Measurements from ENCODE around the gene VCL.

VCL gene

GRCh38 chr10:74040200-74041126, 42.5 kb downstream of the VCL start:
- Histone ChIP-seq H3K9me3 (ENCODE audit: control insufficient read depth, low read length) (no peaks in the 10 kb centered on the region), H3K27me3 (ENCODE audit: control insufficient read depth in 1 of 2, insufficient read depth in 1 of 2, low read length in 2 of 2) (no peaks in the 10 kb centered on the region), H3K36me3 (ENCODE audit: control insufficient read depth in 1 of 2, insufficient read depth in 2 of 2, low read depth in 1 of 2, low read length in 2 of 2) (peaks cover 18 to 37% of the 10 kb centered on the region in 2 experiments), H2AK5ac (ENCODE audit: low read length, severe bottlenecking) (peak overlapping the region; percentile 59), H3K79me1 (replicated peaks; ENCODE audit: low read length, poor library complexity, severe bottlenecking) (peaks cover 2% of the 10 kb centered on the region), H3K4me3 (ENCODE audit: insufficient read depth in 1 of 2, low read depth in 1 of 2, low read length in 2 of 2) (peak overlapping the region in 1 of 2 experiments; percentile 45), H2BK15ac (ENCODE audit: low read depth, poor library complexity, severe bottlenecking) (no peak overlapping the region), H3K4ac (ENCODE audit: low read depth in 1 of 2, low read length in 2 of 2) (peak overlapping the region in 1 of 2 experiments; percentile 73), H3K4me2 (ENCODE audit: low read length, poor library complexity, severe bottlenecking) (no peak overlapping the region), H2AFZ (ENCODE audit: low read depth, low read length) (no peak overlapping the region), H3K23ac (ENCODE audit: low read length in 2 of 2) (no peak overlapping the region), H3K9ac (ENCODE audit: low read length) (peak overlapping the region; percentile 70), H3K14ac (ENCODE audit: low read length in 2 of 2) (no peak overlapping the region), H2BK120ac (ENCODE audit: low read depth, low read length) (no peak overlapping the region), H3K4me1 (ENCODE audit: control insufficient read depth, insufficient read depth, low read depth, low read length) (peaks cover 3% of the 10 kb centered on the region), H2BK5ac (ENCODE audit: low read depth, low read length, poor library complexity, severe bottlenecking) (no peak overlapping the region), H3K18ac (ENCODE audit: low read depth in 1 of 2, low read length in 2 of 2) (no peak overlapping the region), H4K8ac (ENCODE audit: low read length) (peak overlapping the region; percentile 41), H4K91ac (ENCODE audit: low read length) (no peak overlapping the region), H3K27ac (ENCODE audit: low read length, poor library complexity, severe bottlenecking) (no peak overlapping the region), H2BK12ac (ENCODE audit: low read length in 2 of 2) (no peak overlapping the region)
- WGBS: 98% methylated on average over 2 of the region's 3 CpGs
- DNase-seq: no peak

- WGBS: no CpG with 5 or more reads among the region's 2 CpGs
- H2BK5ac ChIP-seq (ENCODE audit: low read depth, low read length, poor library complexity, severe bottlenecking): no peak overlapping the region
- no peak overlapping the region for H3K4me2 ChIP-seq (ENCODE audit: low read length, poor library complexity, severe bottlenecking)
- no peak for DNase-seq
- H3K4me3 ChIP-seq (ENCODE audit: insufficient read depth in 1 of 2, low read depth in 1 of 2, low read length in 2 of 2): no peak overlapping the region
- no peak overlapping the region for H3K4ac ChIP-seq (ENCODE audit: low read depth in 1 of 2, low read length in 2 of 2)
- no peak overlapping the region for H3K14ac ChIP-seq (ENCODE audit: low read length in 2 of 2)
- H3K18ac ChIP-seq (ENCODE audit: low read depth in 1 of 2, low read length in 2 of 2): no peak overlapping the region
- H2BK120ac ChIP-seq (ENCODE audit: low read depth, low read length): no peak overlapping the region
- no peaks in the 10 kb centered on the region for H3K9me3 ChIP-seq (ENCODE audit: control insufficient read depth, low read length)
- H3K79me1 ChIP-seq (replicated peaks; ENCODE audit: low read length, poor library complexity, severe bottlenecking): peaks cover 2% of the 10 kb centered on the region
- peaks cover 14 to 36% of the 10 kb centered on the region in 2 experiments for H3K36me3 ChIP-seq (ENCODE audit: control insufficient read depth in 1 of 2, insufficient read depth in 2 of 2, low read depth in 1 of 2, low read length in 2 of 2)
- H4K8ac ChIP-seq (ENCODE audit: low read length): no peak overlapping the region
- H3K9ac ChIP-seq (ENCODE audit: low read length): no peak overlapping the region
- H3K23ac ChIP-seq (ENCODE audit: low read length in 2 of 2): no peak overlapping the region
- H2AFZ ChIP-seq (ENCODE audit: low read depth, low read length): no peak overlapping the region
- peaks cover 10% of the 10 kb centered on the region for H3K4me1 ChIP-seq (ENCODE audit: control insufficient read depth, insufficient read depth, low read depth, low read length)
- H2BK15ac ChIP-seq (ENCODE audit: low read depth, poor library complexity, severe bottlenecking): no peak overlapping the region
- no peak overlapping the region for H3K27ac ChIP-seq (ENCODE audit: low read length, poor library complexity, severe bottlenecking)
- no peak overlapping the region for H2BK12ac ChIP-seq (ENCODE audit: low read length in 2 of 2)
- H2AK5ac ChIP-seq (ENCODE audit: low read length, severe bottlenecking): no peak overlapping the region
- H4K91ac ChIP-seq (ENCODE audit: low read length): no peak overlapping the region
- H3K27me3 ChIP-seq (ENCODE audit: control insufficient read depth in 1 of 2, insufficient read depth in 1 of 2, low read length in 2 of 2): no peaks in the 10 kb centered on the region
These were observed 46.5 kb downstream of the VCL start for GRCh38 chr10:74044419-74044818.

- Histone ChIP-seq H3K27me3 (ENCODE audit: control insufficient read depth in 1 of 2, insufficient read depth in 1 of 2, low read length in 2 of 2) (no peaks in the 10 kb centered on the region), H2AFZ (ENCODE audit: low read depth, low read length) (no peak overlapping the region), H3K4ac (ENCODE audit: low read depth in 1 of 2, low read length in 2 of 2) (no peak overlapping the region), H3K9ac (ENCODE audit: low read length) (peak overlapping the region; percentile 65), H3K18ac (ENCODE audit: low read depth in 1 of 2, low read length in 2 of 2) (no peak overlapping the region), H3K9me3 (ENCODE audit: control insufficient read depth, low read length) (no peaks in the 10 kb centered on the region), H4K91ac (ENCODE audit: low read length) (no peak overlapping the region), H2BK120ac (ENCODE audit: low read depth, low read length) (no peak overlapping the region), H4K8ac (ENCODE audit: low read length) (no peak overlapping the region), H3K4me2 (ENCODE audit: low read length, poor library complexity, severe bottlenecking) (no peak overlapping the region), H3K23ac (ENCODE audit: low read length in 2 of 2) (no peak overlapping the region), H3K4me3 (ENCODE audit: insufficient read depth in 1 of 2, low read depth in 1 of 2, low read length in 2 of 2) (peak overlapping the region in 1 of 2 experiments; percentile 40), H2BK5ac (ENCODE audit: low read depth, low read length, poor library complexity, severe bottlenecking) (no peak overlapping the region), H3K14ac (ENCODE audit: low read length in 2 of 2) (no peak overlapping the region), H2BK12ac (ENCODE audit: low read length in 2 of 2) (no peak overlapping the region), H3K36me3 (ENCODE audit: control insufficient read depth in 1 of 2, insufficient read depth in 2 of 2, low read depth in 1 of 2, low read length in 2 of 2) (peaks cover 14 to 36% of the 10 kb centered on the region in 2 experiments), H2AK5ac (ENCODE audit: low read length, severe bottlenecking) (no peak overlapping the region), H2BK15ac (ENCODE audit: low read depth, poor library complexity, severe bottlenecking) (no peak overlapping the region), H3K4me1 (ENCODE audit: control insufficient read depth, insufficient read depth, low read depth, low read length) (peaks cover 14% of the 10 kb centered on the region), H3K27ac (ENCODE audit: low read length, poor library complexity, severe bottlenecking) (peak overlapping the region; percentile 59), H3K79me1 (replicated peaks; ENCODE audit: low read length, poor library complexity, severe bottlenecking) (peaks cover 2% of the 10 kb centered on the region)
- WGBS: 57% methylated on average over 1 of the region's 2 CpGs
- DNase-seq: peak; percentile 86
These were observed 49.4 kb downstream of the VCL start for GRCh38 chr10:74047304-74047703.

- no peak overlapping the region for H2BK5ac ChIP-seq (ENCODE audit: low read depth, low read length, poor library complexity, severe bottlenecking)
- no peak overlapping the region for H2BK12ac ChIP-seq (ENCODE audit: low read length in 2 of 2)
- no peak overlapping the region for H4K8ac ChIP-seq (ENCODE audit: low read length)
- H3K27ac ChIP-seq (ENCODE audit: low read length, poor library complexity, severe bottlenecking): peak overlapping the region; percentile 5
- H3K9ac ChIP-seq (ENCODE audit: low read length): peak overlapping the region; percentile 65
- H3K23ac ChIP-seq (ENCODE audit: low read length in 2 of 2): no peak overlapping the region
- no peaks in the 10 kb centered on the region for H3K27me3 ChIP-seq (ENCODE audit: control insufficient read depth in 1 of 2, insufficient read depth in 1 of 2, low read length in 2 of 2)
- H2BK15ac ChIP-seq (ENCODE audit: low read depth, poor library complexity, severe bottlenecking): no peak overlapping the region
- H2BK120ac ChIP-seq (ENCODE audit: low read depth, low read length): no peak overlapping the region
- H3K9me3 ChIP-seq (ENCODE audit: control insufficient read depth, low read length): no peaks in the 10 kb centered on the region
- peak overlapping the region; percentile 11 to 30 for H3K18ac ChIP-seq (ENCODE audit: low read depth in 1 of 2, low read length in 2 of 2)
- H3K14ac ChIP-seq (ENCODE audit: low read length in 2 of 2): no peak overlapping the region
- H2AK5ac ChIP-seq (ENCODE audit: low read length, severe bottlenecking): no peak overlapping the region
- no peak overlapping the region for H4K91ac ChIP-seq (ENCODE audit: low read length)
- peak overlapping the region in 1 of 2 experiments; percentile 59 for H3K4ac ChIP-seq (ENCODE audit: low read depth in 1 of 2, low read length in 2 of 2)
- H3K4me3 ChIP-seq (ENCODE audit: insufficient read depth in 1 of 2, low read depth in 1 of 2, low read length in 2 of 2): peak overlapping the region in 1 of 2 experiments; percentile 40
- peak; percentile 63 for DNase-seq
- peaks cover 14 to 36% of the 10 kb centered on the region in 2 experiments for H3K36me3 ChIP-seq (ENCODE audit: control insufficient read depth in 1 of 2, insufficient read depth in 2 of 2, low read depth in 1 of 2, low read length in 2 of 2)
- no peak overlapping the region for H2AFZ ChIP-seq (ENCODE audit: low read depth, low read length)
- H3K4me1 ChIP-seq (ENCODE audit: control insufficient read depth, insufficient read depth, low read depth, low read length): peaks cover 16% of the 10 kb centered on the region
- H3K79me1 ChIP-seq (replicated peaks; ENCODE audit: low read length, poor library complexity, severe bottlenecking): peaks cover 2% of the 10 kb centered on the region
- 93% methylated on average over 2 of the region's 3 CpGs for WGBS
- H3K4me2 ChIP-seq (ENCODE audit: low read length, poor library complexity, severe bottlenecking): no peak overlapping the region
These were observed 50.0 kb downstream of the VCL start for GRCh38 chr10:74047871-74048270.

All from mesenchymal stem cell (in vitro differentiated cells and primary cell).